WTC11 (cell line): Measurements from ENCODE around the gene OR2A12. TPM values are rescaled to one million over a fixed set of nuclear protein-coding genes. Genes with fewer than 3 reads are reported as not detected.

Experiments
- ATAC-seq: fragments of 200-7000 bp; cut with Tn5 transposase; 2 replicates; pipeline ENCODE4 v1.10.0; 2021; ENCODE audit warnings: mild to moderate bottlenecking, moderate library complexity
- CTCF ChIA-PET: fragments of 300-600 bp; sonication (Branson Sonifier 250); formaldehyde crosslinking; loops from one replicate; lab custom pipeline; 2021; ENCODE audit warnings: antibody characterized with exemption; lab: Charles Lee
- POLR2A ChIA-PET: fragments of 350-600 bp; sonication (Branson Sonifier 250); formaldehyde crosslinking; loops from one replicate; lab custom pipeline; 2021; ENCODE audit warnings: antibody characterized with exemption; lab: Charles Lee
- DNase-seq: peaks from one replicate; pipeline ENCODE4 v3.0.0; 2021; ENCODE audit warnings: low spot score
- H3K27ac Mint-ChIP-seq: 2 replicates; pipeline ENCODE4 v1.8.0; 2021; ENCODE audit warnings: mixed read lengths
- H3K27me3 Mint-ChIP-seq: 2 replicates; pipeline ENCODE4 v1.8.0; 2021; ENCODE audit warnings: low read depth, mild to moderate bottlenecking, moderate library complexity, mixed read lengths
- H3K36me3 Mint-ChIP-seq: 2 replicates; pipeline ENCODE4 v1.8.0; 2021; ENCODE audit warnings: mixed read lengths
- H3K4me1 Mint-ChIP-seq: 2 replicates; pipeline ENCODE4 v1.8.0; 2022; ENCODE audit warnings: mixed read lengths
- H3K4me3 Mint-ChIP-seq: 2 replicates; pipeline ENCODE4 v1.8.0; 2021; ENCODE audit warnings: mild to moderate bottlenecking, moderate library complexity, mixed read lengths
- H3K9me3 Mint-ChIP-seq: 2 replicates; pipeline ENCODE4 v1.8.0; 2021; ENCODE audit warnings: mixed read lengths
- AR ChIP-seq: fragments of 250-450 bp; sonication (Bioruptor Pico); IDR thresholded peaks from 2 replicates; pipeline ENCODE4 v1.9.0; 2021; ENCODE audit warnings: mild to moderate bottlenecking
- ARID4B ChIP-seq: sonication (generic); formaldehyde crosslinking; IDR thresholded peaks from 2 replicates; pipeline ENCODE4 v1.8.0; 2023; ENCODE audit warnings: missing genetic modification reagents, mild to moderate bottlenecking, borderline replicate concordance
- CREM ChIP-seq: sonication (generic); formaldehyde crosslinking; IDR thresholded peaks from 2 replicates; pipeline ENCODE4 v1.8.1; 2022; ENCODE audit warnings: mild to moderate bottlenecking, missing genetic modification reagents, moderate library complexity
- E2F1 ChIP-seq: sonication (generic); formaldehyde crosslinking; IDR thresholded peaks from 2 replicates; pipeline ENCODE4 v1.8.0; 2022; ENCODE audit warnings: mild to moderate bottlenecking, missing genetic modification reagents
- E2F4 ChIP-seq: sonication (generic); formaldehyde crosslinking; IDR thresholded peaks from 2 replicates; pipeline ENCODE4 v1.8.1; 2022; ENCODE audit warnings: low read depth, mild to moderate bottlenecking, moderate library complexity, missing genetic modification reagents, borderline replicate concordance
- ELF4 ChIP-seq: sonication (generic); formaldehyde crosslinking; IDR thresholded peaks from 2 replicates; pipeline ENCODE4 v1.8.1; 2022; ENCODE audit warnings: low read depth, mild to moderate bottlenecking, moderate library complexity, missing genetic modification reagents
- FOXJ3 ChIP-seq: sonication (generic); formaldehyde crosslinking; IDR thresholded peaks from 2 replicates; pipeline ENCODE4 v1.9.0; 2021; ENCODE audit warnings: missing genetic modification reagents, mild to moderate bottlenecking, borderline replicate concordance
- GABPB1 ChIP-seq: sonication (generic); formaldehyde crosslinking; IDR thresholded peaks from 2 replicates; pipeline ENCODE4 v1.8.1; 2023; ENCODE audit warnings: mild to moderate bottlenecking, missing genetic modification reagents
- GTF2I ChIP-seq: fragments of 250-450 bp; sonication (Bioruptor Pico); conservative IDR thresholded peaks from 2 replicates; pipeline ENCODE4 v1.4.0; 2021; ENCODE audit warnings: mild to moderate bottlenecking
- HMGA2 ChIP-seq: fragments of 250-450 bp; sonication (Bioruptor Pico); IDR thresholded peaks from 2 replicates; pipeline ENCODE4 v1.4.0; 2021; ENCODE audit warnings: mild to moderate bottlenecking, moderate library complexity
- IRF1 ChIP-seq: sonication (generic); formaldehyde crosslinking; IDR thresholded peaks from 2 replicates; pipeline ENCODE4 v1.8.0; 2023; ENCODE audit warnings: missing genetic modification reagents
- MYBL2 ChIP-seq: sonication (generic); formaldehyde crosslinking; IDR thresholded peaks from 2 replicates; pipeline ENCODE4 v1.8.1; 2023; ENCODE audit warnings: mild to moderate bottlenecking, moderate library complexity, missing genetic modification reagents
- SP1 ChIP-seq: sonication (generic); formaldehyde crosslinking; conservative IDR thresholded peaks from 2 replicates; pipeline ENCODE4 v1.8.1; 2022; ENCODE audit warnings: missing genetic modification reagents
- USF1 ChIP-seq: sonication (generic); formaldehyde crosslinking; IDR thresholded peaks from 2 replicates; pipeline ENCODE4 v1.8.0; 2022; ENCODE audit warnings: mild to moderate bottlenecking, missing genetic modification reagents
- ZNF121 ChIP-seq: sonication (generic); formaldehyde crosslinking; IDR thresholded peaks from 2 replicates; pipeline ENCODE4 v1.8.0; 2023; ENCODE audit warnings: missing genetic modification reagents
- ZNF138 ChIP-seq: sonication (generic); formaldehyde crosslinking; conservative IDR thresholded peaks from 2 replicates; pipeline ENCODE4 v1.8.1; 2022; ENCODE audit warnings: mild to moderate bottlenecking, moderate library complexity, missing genetic modification reagents
- ZNF512 ChIP-seq: sonication (generic); formaldehyde crosslinking; IDR thresholded peaks from 2 replicates; pipeline ENCODE4 v1.8.1; 2022; ENCODE audit warnings: missing genetic modification reagents, borderline replicate concordance
- ZSCAN18 ChIP-seq: fragments of 250-450 bp; sonication (Bioruptor Pico); IDR thresholded peaks from 2 replicates; pipeline ENCODE4 v2.1.2; 2022; ENCODE audit warnings: mild to moderate bottlenecking, moderate library complexity
- total RNA-seq: library from RNA; stranded (reverse); gene quantifications from 3 replicates; pipeline ENCODE4 v1.2.3, GENCODE V29; 2021

The OR2A12 gene
- total RNA-seq, 1 experiment from 2014 or later: not detected

- no peak for TF ChIP-seq ZNF512 (CRISPR knock-in tag)
- no peak for TF ChIP-seq GABPB1
- no peak for TF ChIP-seq GTF2I
Observed at GRCh38 chr7:144102041-144102440, 16.0 kb downstream of the OR2A12 start (continued).

DNA sequence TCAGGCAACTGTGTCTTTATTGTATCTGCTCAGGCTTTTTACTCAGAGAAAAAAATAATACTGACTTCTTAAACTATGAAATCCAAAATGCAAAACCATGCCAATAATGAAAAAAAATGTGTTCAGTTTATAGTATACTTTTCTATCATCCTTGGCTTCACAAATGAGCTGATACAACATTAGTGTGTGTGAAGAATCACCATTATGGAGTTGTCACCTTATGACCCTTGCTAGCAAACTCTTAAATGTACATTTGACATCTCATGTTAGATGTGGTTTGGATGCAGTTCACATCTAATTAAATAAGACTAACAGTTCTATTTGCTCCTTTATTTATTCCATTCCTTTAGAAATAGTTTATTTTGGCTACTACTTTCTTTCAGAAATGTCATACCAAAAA, 19.1 kb downstream of the OR2A12 start:
- no peaks in the 10 kb centered on the region for H3K4me1 Mint-ChIP-seq
- ChIA-PET CTCF (no interaction called here), POLR2A (no interaction called here)
- H3K9me3 Mint-ChIP-seq: no peaks in the 10 kb centered on the region
- H3K4me3 Mint-ChIP-seq: no peak overlapping the region
- H3K27ac Mint-ChIP-seq: no peak overlapping the region
- ATAC-seq: no peak
- TF ChIP-seq E2F4 (CRISPR knock-in tag): no peak
- TF ChIP-seq E2F1 (CRISPR knock-in tag): no peak
- no peak for TF ChIP-seq MYBL2 (CRISPR knock-in tag)
- no peak for TF ChIP-seq SP1
- no peak for TF ChIP-seq ZNF138
- no peak for TF ChIP-seq AR (CRISPR knock-in tag)
- DNase-seq: no peak
- no peaks in the 10 kb centered on the region for H3K27me3 Mint-ChIP-seq
- H3K36me3 Mint-ChIP-seq: no peaks in the 10 kb centered on the region

GRCh38 chr7:144109283-144109682, 23.2 kb downstream of the OR2A12 start, which contains the start of gene OR2A2:
OR2A2 (plus strand) TSS chr7:144109583; CDS start chr7:144109583, 0 bp downstream.
- Mint-ChIP-seq H3K4me3 (no peak within 1 kb of the TSS), H3K27me3 (no peaks in the 10 kb centered on the region), H3K27ac (no peak within 1 kb of the TSS), H3K4me1 (no peaks in the 10 kb centered on the region), H3K36me3 (no peaks in the 10 kb centered on the region), H3K9me3 (no peaks in the 10 kb centered on the region)
- ATAC-seq: no peak
- ChIA-PET POLR2A (no interaction called here), CTCF (no interaction called here)
- DNase-seq: no peak
- TF ChIP-seq ELF4 (CRISPR knock-in tag) (no peak), ZSCAN18 (no peak), IRF1 (CRISPR knock-in tag) (no peak), E2F1 (CRISPR knock-in tag) (no peak), ZNF121 (no peak), USF1 (CRISPR knock-in tag) (no peak), HMGA2 (CRISPR knock-in tag) (no peak), FOXJ3 (CRISPR knock-in tag) (no peak), ARID4B (CRISPR knock-in tag) (no peak), CREM (CRISPR knock-in tag) (no peak)
